GM21737 (cell line): ENCODE results near the gene LRRC8B.

Experiments
- ATAC-seq: cut with Tn5 transposase; IDR thresholded peaks from one replicate; pipeline ENCODE4 v1.9.1; 2021; ENCODE audit warnings: mild to moderate bottlenecking, moderate library complexity; ENCODE audit not compliant: unreplicated experiment

LRRC8B gene

GRCh38 chr1:89605692-89606091 lies 81.1 kb downstream of the LRRC8B start:
- ATAC-seq = no peak

- no peak for ATAC-seq
These were observed 81.8 kb downstream of the LRRC8B start for GRCh38 chr1:89606227-89606980.

- ATAC-seq = no peak
These were observed 82.5 kb downstream of the LRRC8B start for GRCh38 chr1:89607156-89607555.

DNA sequence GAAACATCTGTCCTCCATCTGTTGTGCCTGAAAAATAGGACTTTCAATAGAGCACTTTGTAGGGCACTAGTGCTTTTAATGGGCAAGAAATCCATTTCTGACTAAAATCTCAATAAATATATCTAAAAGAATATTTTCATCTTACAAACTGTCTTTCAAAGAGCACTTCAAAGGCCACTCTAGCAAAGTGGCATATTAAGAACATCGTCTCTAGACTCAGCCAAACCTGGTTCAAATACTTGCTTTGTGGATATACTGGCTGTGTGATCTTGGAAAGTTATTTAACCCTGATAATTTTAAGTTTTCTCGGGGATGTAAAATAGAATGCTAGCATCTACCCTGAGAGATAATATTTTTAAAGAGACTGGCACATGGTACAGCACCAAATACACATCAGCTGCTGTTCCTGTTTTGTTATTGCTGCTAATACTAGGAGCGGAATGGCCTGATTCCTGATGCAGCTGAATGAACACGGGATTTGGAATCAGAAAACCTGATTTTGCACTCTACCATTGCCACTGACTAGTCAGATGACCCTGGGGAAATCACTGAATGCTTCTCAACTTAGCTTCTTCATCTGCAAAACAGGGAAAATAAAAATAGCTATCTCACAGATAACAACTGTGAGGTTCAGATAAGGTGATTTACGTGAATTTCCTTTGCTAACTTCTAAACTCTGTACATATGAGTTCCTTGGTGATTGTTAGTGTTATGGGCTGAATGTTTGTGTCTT lies 83.1 kb downstream of the LRRC8B start:
- ATAC-seq = no peak

DNA sequence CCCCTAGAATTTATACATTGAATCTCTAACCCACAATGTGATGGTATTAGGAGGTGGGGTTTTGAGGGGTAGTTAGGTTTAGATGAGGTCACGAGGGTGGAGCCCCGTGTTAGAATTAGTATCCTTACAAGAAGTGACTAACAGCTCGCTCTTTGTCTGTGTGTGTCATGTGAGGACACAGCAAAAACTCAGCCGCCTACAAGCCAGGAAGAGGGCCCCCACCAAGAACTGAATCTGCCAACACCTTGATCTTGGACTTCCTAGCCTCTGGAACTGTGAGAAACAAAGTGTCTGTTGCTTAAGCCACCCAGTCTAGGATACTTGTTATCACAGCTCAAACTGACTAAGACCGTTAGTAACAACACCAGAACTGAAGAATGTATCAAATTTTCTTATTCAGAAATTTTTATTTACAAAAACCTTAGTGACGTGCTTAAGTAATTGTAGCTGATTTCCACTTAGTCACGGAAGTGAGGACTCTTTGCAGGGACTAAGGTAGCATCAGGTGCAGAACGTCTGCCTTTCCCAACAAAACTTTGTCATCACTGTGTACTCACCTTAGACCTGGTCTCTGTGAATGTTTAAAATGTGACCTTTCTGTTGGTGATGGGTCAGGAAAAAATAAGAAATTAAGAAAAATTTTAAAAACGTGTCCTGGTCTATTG lies 83.8 kb downstream of the LRRC8B start:
- ATAC-seq = no peak

DNA sequence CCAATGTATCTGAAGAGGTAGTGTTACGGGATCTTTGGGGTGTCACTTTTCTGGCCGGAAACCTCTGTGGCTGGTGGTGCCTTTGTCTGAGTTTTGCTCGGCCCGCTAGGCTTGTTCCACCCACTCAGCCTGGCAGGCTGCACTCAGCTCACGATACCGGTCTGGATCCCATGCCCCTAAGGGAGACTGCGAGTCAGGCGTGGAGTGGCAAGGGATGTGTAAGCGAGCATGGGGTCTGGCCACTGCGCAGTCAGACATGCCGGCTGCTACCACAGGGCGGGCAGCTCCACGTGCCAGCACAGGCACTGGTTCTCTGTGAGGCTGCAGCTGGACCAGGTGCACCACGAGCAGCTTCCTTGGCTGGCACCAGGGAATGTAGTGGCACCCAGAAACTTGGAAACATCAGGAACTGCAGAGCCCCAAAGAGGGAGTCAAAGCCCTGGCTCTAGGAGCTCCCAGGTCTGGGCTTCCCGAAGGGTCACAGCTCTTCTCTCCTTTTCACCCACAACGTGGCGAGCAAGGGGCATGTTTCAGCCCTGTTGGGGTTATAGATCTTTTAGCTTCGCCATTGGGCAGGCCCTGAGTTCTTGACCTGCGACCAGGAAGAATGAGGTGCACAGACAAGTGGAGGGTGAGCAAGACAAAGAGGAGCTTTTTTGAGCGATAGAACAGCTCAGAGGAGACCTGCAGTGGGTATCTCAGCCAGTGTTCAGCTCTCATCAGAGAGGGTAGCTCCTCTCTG lies 84.5 kb downstream of the LRRC8B start:
- ATAC-seq = no peak

GRCh38 chr1:89609781-89610456 lies 85.3 kb downstream of the LRRC8B start:
- no peak for ATAC-seq

DNA sequence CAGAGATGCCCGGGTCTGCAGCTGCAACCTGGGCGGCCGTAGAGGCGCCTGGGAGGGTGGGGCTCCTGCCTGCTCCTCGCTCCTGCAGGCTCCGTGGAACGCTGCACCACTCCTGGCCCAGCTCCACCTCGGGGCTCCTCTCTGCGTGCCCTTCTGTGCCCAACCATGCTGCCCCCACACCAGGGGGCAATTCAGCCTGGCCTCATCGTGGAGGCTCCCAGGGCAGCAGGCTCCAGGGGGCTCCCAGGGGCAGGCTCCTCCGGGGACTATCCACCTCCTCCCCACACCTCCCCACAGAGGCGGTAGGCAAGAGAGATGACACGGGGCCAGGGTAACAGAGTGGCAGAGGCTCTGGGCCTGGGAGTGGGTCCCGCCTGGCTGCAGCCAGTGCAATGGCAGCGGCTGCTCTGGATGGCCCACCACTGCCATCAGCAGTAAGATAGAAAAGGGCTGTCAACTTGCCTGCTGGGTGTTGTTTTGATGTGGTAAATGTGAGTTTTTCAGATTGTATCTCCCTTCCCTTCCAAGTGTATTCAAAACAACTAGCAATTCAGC lies 85.9 kb downstream of the LRRC8B start:
- no peak for ATAC-seq

DNA sequence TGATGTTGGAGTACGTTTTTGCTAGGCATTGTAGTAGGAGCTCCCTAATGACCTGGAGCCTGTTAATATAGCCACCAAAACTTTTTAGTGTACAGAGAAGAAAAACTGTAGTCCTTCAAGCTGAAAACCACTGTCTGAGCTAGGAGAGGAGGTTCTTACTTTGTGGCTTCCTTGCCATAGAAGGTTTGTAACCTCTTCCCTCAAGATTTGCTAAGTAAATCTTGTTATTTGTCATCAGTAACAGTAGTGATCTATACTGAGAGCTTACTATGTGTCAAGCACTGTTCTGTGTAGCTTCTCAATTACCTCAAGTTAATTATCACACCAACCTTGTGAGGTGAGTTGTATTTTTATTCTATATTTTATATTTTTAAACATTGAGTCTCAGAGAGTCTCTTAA lies 87.1 kb downstream of the LRRC8B start:
- peak; percentile 94 for ATAC-seq

DNA sequence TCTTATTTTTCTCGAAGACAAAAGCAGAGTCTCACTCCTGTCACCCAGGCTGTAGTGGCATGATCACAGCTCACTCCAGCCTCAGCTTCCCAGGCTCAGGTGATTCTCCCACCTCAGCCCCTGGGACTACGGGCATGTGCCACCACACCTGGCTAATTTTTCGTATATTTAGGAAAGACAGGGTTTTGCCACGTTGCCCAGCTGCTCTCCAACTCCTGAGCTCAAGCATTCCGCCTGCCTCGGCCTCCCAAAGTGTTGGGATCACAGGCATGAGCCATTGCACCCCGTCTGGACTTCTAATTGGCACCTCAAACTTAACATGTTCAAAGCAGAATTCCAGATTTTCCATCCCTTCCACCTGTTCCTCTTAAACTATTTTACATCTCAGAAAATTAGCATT lies 89.3 kb downstream of the LRRC8B start:
- no peak for ATAC-seq

DNA sequence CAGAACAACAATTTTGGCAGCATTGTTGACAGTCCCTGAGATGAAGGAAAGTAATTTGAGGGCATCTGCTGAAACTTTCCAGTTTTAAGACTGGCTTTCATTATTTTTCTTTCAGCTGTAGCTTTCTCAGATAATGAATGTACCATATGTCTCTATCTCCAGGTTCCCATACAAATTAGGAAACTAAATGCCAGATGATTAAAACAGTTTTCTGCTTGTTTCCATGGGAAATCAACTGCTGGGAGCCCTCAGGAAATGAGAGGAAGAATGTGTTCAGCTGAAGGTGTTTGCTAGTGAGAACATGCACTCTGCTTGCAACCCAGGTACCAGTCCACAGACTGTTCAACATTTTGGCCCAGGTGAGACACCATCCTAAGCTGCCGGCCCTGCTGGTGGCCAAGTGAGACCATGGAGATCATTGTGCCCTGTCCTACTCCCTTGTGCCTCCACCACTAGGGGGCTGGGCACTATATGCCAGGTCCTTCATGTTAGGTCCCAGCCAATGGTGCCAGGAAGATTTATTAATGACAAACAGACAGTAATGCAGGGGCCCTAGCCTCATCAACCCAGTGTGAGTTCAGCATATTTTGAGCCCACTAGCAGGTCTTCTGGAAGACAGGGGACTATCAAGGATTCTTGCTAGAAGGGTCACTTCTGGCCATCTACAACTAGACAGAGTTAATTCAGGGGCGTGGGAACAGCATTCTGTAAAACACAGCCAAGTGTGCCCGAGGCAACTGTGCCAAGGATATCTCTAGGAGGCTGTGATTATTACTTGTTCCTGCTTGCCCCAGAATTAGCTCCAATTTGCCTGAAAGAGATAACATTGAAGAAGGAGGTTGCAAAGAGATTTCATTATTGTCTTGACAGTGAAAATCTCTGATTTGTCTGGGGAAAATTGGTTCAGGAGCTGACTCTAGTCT lies 91.3 kb downstream of the LRRC8B start:
- ATAC-seq = no peak

GRCh38 chr1:89616844-89617627 lies 92.4 kb downstream of the LRRC8B start:
- ATAC-seq = no peak

DNA sequence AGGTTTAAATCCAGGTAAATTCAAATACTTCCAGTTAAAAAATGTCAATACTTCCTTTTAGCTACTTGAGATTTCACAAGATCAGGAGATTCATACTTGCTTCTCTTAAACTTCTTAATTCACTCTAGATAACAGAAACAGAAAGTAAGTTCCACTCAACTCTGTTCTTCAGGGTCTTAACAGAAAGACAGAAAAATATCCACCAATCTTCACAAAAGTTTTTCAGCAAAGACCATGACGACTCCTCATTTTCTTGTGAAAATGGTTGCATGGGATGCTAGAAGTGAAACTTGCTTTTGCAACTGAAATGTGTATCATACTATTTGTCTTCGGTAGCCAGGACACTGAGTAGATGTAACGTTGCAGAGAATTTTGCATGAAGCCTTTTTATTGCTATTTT lies 96.0 kb downstream of the LRRC8B start:
- no peak for ATAC-seq

GRCh38 chr1:89622895-89623294 lies 98.3 kb downstream of the LRRC8B start:
- ATAC-seq = no peak

DNA sequence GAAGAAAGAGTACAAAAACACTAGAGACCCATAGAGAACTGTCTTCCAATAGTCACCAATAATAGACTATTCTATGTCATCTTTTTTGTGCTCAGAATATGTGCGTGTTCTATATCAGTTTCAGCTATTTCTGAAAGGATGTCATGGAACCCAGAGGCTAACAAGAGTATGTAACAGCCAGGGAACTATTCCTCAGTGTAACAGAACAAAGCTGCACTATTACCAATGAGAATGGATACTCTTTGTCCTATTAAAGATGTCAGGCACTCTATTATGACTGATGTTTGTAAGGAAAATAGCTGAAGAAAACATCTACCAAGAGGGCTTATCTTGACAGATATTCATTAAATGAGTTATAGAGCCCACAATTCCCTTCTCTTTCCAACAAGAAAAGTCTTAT lies 99.7 kb downstream of the LRRC8B start:
- no peak for ATAC-seq

GRCh38 chr1:89624715-89625323 lies 100.2 kb downstream of the LRRC8B start:
- no peak for ATAC-seq

DNA sequence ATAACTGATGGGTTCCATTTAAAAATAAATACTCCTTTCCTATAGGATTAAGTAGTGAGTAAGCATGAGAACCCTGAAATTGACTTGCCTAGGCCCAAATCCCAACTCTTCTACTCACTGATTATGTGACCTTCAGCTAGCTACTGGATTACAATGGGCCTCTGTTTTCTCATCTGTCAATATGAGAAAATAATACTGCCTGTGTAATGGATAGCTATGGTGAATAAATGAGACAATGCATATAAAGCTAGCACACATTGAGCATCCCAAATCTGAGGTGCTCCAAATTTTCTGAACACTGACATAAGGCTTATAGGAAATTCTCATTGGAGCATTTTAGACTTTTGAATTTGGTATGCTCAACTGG lies 103.0 kb downstream of the LRRC8B start:
- no peak for ATAC-seq

- ATAC-seq = no peak
These were observed 104.5 kb downstream of the LRRC8B start for GRCh38 chr1:89629146-89629545.
